Osteocyte (in vitro differentiated cells): ENCODE measurements around the gene TBRG1. TPM values are rescaled to one million over a fixed set of nuclear protein-coding genes. Genes with fewer than 3 reads are reported as not detected.

Source experiments
- DNase-seq: peaks from one replicate; pipeline ENCODE4 v3.0.0; 2021; ENCODE audit warnings: mixed read lengths; ENCODE audit not compliant: unreplicated experiment; ENCODE audit errors: extremely low spot score
- H3K27ac Mint-ChIP-seq: one replicate; pipeline ENCODE4 v1.8.0; 2021; ENCODE audit warnings: mild to moderate bottlenecking, mixed read lengths; ENCODE audit not compliant: unreplicated experiment
- H3K27me3 Mint-ChIP-seq: one replicate; pipeline ENCODE4 v1.8.0; 2021; ENCODE audit warnings: mixed read lengths; ENCODE audit not compliant: unreplicated experiment
- H3K36me3 Mint-ChIP-seq: one replicate; pipeline ENCODE4 v1.8.0; 2021; ENCODE audit warnings: mixed read lengths; ENCODE audit not compliant: unreplicated experiment
- H3K4me1 Mint-ChIP-seq: one replicate; pipeline ENCODE4 v1.8.0; 2021; ENCODE audit warnings: mixed read lengths; ENCODE audit not compliant: unreplicated experiment
- H3K4me3 Mint-ChIP-seq: one replicate; pipeline ENCODE4 v1.8.0; 2021; ENCODE audit warnings: mild to moderate bottlenecking, moderate library complexity, mixed read lengths; ENCODE audit not compliant: unreplicated experiment
- H3K9me3 Mint-ChIP-seq: one replicate; pipeline ENCODE4 v1.8.0; 2021; ENCODE audit warnings: mixed read lengths; ENCODE audit not compliant: unreplicated experiment
- CTCF ChIP-seq: fragments of 200-600 bp; sonication (generic); IDR thresholded peaks from 2 replicates; pipeline ENCODE4 v1.5.0; 2021; ENCODE audit warnings: antibody characterized with exemption, mild to moderate bottlenecking, moderate library complexity
- total RNA-seq: library from RNA; stranded (reverse); gene quantifications from 2 replicates; pipeline ENCODE4 v1.2.1, GENCODE V29; 2021

Gene TBRG1
- total RNA-seq, 1 donor from 2014 or later, result 34.8 TPM

- Mint-ChIP-seq H3K9me3 (no peaks in the 10 kb centered on the region), H3K27ac (no peak overlapping the region)
- TF ChIP-seq CTCF, result no peak
Observed at GRCh38 chr11:124612567-124613246, 10.0 kb upstream of the TBRG1 start.

DNA sequence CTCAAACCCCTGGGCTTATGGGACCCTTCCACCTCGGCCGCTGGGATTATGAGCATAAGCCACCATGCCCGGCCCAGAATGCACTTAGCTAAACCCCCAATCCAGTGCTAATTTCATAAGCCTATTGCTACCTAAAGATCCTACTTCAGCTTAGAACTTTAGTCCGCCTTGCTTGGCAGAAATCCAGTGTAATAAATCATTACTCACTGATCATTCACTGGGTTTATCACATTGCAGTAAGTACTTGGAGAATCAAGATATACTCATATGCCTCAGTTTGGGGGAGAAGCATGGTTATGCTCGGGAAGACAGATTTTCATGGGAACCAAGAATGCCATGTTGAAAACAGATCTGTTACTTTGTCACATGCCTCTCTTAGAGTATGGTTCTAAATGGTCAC lies 3.8 kb upstream of the TBRG1 start:
- Mint-ChIP-seq H3K4me1 (peaks cover 12% of the 10 kb centered on the region), H3K36me3 (no peaks in the 10 kb centered on the region), H3K9me3 (no peaks in the 10 kb centered on the region), H3K27me3 (peaks cover 42% of the 10 kb centered on the region), H3K4me3 (no peak overlapping the region), H3K27ac (no peak overlapping the region)
- DNase-seq, result no peak
- no peak for TF ChIP-seq CTCF

More at GRCh38 chr11:124612567-124613246, 10.0 kb upstream of the TBRG1 start:
- Mint-ChIP-seq H3K36me3 (no peaks in the 10 kb centered on the region), H3K27me3 (peaks cover 37% of the 10 kb centered on the region), H3K4me3 (no peak overlapping the region), H3K4me1 (no peaks in the 10 kb centered on the region)
- no peak for DNase-seq

DNA sequence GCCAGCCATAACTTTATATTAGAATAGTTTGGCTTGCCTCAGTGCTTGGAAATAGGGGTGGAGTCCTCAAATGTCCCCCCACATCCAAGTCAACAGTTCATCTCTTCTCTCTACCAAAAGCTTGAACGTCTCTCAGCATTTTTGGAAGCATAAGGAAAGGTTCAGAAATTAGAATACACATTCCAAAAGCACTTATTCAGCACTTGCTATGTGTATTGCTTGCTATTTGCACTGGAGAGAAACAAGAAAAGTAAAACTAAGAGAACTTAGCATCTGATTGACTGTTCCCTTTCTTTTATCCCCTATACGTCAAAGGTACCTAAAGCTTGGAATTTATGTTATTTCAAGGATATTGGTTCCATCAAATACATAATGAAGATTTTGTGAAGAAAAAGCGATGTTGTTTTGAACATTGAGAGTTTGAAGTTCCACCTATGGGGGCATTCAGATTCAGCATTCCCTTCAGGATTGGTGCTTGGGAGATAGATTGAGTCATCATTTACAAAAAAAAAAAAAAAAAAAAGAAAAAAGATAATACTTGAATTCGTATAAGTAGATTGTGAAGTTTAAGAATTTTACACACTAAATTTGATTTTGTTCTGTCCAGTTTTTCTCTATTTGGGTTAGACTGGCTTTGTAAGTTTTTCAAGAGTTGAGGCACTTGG lies 1.3 kb downstream of the TBRG1 start:
- TF ChIP-seq CTCF, result no peak
- H3K36me3 Mint-ChIP-seq, result peaks cover 16% of the 10 kb centered on the region

GRCh38 chr11:124625504-124626168 lies 3.0 kb downstream of the TBRG1 start:
- Mint-ChIP-seq H3K4me1 (peaks cover 17% of the 10 kb centered on the region), H3K27ac (no peak overlapping the region), H3K4me3 (no peak overlapping the region), H3K36me3 (peaks cover 22% of the 10 kb centered on the region), H3K9me3 (no peaks in the 10 kb centered on the region), H3K27me3 (peaks cover 6% of the 10 kb centered on the region)
- TF ChIP-seq CTCF, result no peak
- DNase-seq, result no peak

More for the DNA sequence above, 1.3 kb downstream of the TBRG1 start:
- no peak for DNase-seq
- H3K4me1 Mint-ChIP-seq, result peaks cover 17% of the 10 kb centered on the region
- peaks cover 22% of the 10 kb centered on the region for H3K27me3 Mint-ChIP-seq
- H3K4me3 Mint-ChIP-seq, result peak overlapping the region; percentile 95
- H3K27ac Mint-ChIP-seq, result peak overlapping the region; percentile 97
- H3K9me3 Mint-ChIP-seq, result no peaks in the 10 kb centered on the region

- TF ChIP-seq CTCF, result no peak
- Mint-ChIP-seq H3K4me1 (peaks cover 11% of the 10 kb centered on the region), H3K27ac (no peak overlapping the region), H3K4me3 (no peak overlapping the region), H3K27me3 (no peaks in the 10 kb centered on the region), H3K36me3 (peaks cover 36% of the 10 kb centered on the region), H3K9me3 (no peaks in the 10 kb centered on the region)
- no peak for DNase-seq
Observed at GRCh38 chr11:124627546-124627945, 4.9 kb downstream of the TBRG1 start.
